Esophagus squamous epithelium (tissue), 4 donors: ENCODE data around the gene FOCAD.

ENCODE experiments used
- POLR2A ChIP-seq, 4 donors: fragments of 450-650 bp; IDR thresholded peaks; one replicate each; pipeline ENCODE4 v1.6.1; 2017; ENCODE audit warnings: antibody characterized with exemption in 4 of 4, mild to moderate bottlenecking in 4 of 4, moderate library complexity in 3 of 4
- TF ChIP-seq, protein P1 (sequence below), 6 experiments: fragments of 450-650 bp in 4 of 6; fragments of 200-600 bp in 2 of 6; sonication (generic) in 2 of 6; IDR thresholded peaks; one replicate each; pipeline ENCODE4 v1.5.1; 2016 to 2019; ENCODE audit warnings: antibody characterized with exemption in 6 of 6, mild to moderate bottlenecking in 4 of 6, moderate library complexity in 4 of 6

DNA sequence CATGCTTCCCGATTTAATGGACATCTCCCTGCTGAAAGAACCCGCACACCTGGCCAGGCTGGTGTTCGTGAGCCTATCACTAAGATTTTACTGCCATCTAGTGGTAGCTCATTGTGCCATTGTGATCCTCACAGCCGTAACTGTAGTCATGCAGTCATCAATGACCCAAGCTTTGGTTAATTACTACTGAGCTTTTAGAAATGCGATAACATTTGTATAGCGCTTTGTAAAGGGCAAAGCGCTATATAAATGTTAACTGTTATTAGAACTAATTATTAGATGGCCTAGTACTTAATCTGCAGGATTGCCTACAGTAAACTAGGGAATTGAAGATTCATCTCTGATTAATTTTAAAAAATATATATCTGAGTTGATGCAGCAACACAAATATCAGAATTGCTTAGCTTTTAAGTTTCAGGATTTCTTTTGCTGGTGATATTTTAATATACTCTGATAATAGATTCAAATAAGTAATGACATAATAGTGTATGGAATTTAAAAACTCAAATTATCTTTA lies 257.2 kb downstream of the FOCAD start:
- TF ChIP-seq, protein P1, sequence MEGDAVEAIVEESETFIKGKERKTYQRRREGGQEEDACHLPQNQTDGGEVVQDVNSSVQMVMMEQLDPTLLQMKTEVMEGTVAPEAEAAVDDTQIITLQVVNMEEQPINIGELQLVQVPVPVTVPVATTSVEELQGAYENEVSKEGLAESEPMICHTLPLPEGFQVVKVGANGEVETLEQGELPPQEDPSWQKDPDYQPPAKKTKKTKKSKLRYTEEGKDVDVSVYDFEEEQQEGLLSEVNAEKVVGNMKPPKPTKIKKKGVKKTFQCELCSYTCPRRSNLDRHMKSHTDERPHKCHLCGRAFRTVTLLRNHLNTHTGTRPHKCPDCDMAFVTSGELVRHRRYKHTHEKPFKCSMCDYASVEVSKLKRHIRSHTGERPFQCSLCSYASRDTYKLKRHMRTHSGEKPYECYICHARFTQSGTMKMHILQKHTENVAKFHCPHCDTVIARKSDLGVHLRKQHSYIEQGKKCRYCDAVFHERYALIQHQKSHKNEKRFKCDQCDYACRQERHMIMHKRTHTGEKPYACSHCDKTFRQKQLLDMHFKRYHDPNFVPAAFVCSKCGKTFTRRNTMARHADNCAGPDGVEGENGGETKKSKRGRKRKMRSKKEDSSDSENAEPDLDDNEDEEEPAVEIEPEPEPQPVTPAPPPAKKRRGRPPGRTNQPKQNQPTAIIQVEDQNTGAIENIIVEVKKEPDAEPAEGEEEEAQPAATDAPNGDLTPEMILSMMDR (IDR thresholded peaks at IDR 0.05) = peak; percentile 67 to 87 (median 81)
- TF ChIP-seq POLR2A (IDR thresholded peaks at IDR 0.05) = no peak
